Mesenchymal stem cell (in vitro differentiated cells and primary cell): Measurements from ENCODE around the gene PLGRKT.
"Not testable (repeated sequence)": the region's sequence is repeated elsewhere in the genome, so short reads cannot be mapped to it uniquely, and the experiment has no call there.

ENCODE experiments used
- DNase-seq: peaks from one replicate; pipeline ENCODE4 v3.0.0-alpha.2; 2013
- H2AFZ ChIP-seq: one replicate; pipeline ENCODE4 v1.6.1; 2013; ENCODE audit warnings: low read depth, mild to moderate bottlenecking, control low read depth, inconsistent platforms, low read length, moderate library complexity
- H2AK5ac ChIP-seq: 2 replicates; pipeline ENCODE4 v1.6.1; 2013; ENCODE audit warnings: low read length, moderate library complexity, mild to moderate bottlenecking, inconsistent platforms; ENCODE audit not compliant: severe bottlenecking
- H2BK120ac ChIP-seq: one replicate; pipeline ENCODE4 v1.6.1; 2013; ENCODE audit warnings: low read depth, mild to moderate bottlenecking, inconsistent platforms, low read length, moderate library complexity
- H2BK12ac ChIP-seq, 2 experiments: one replicate each; pipeline ENCODE4 v1.6.1; 2013; ENCODE audit warnings: inconsistent platforms in 2 of 2, low read length in 2 of 2, mild to moderate bottlenecking in 2 of 2, moderate library complexity in 2 of 2, control low read depth in 1 of 2
- H2BK15ac ChIP-seq: one replicate; pipeline ENCODE4 v1.6.1; 2013; ENCODE audit warnings: mild to moderate bottlenecking, low read depth, inconsistent platforms; ENCODE audit not compliant: poor library complexity, severe bottlenecking
- H2BK5ac ChIP-seq: 2 replicates; pipeline ENCODE4 v1.6.1; 2013; ENCODE audit warnings: low read depth, mild to moderate bottlenecking, low read length, control low read depth, inconsistent platforms; ENCODE audit not compliant: poor library complexity, severe bottlenecking
- H3K14ac ChIP-seq, 2 experiments: one replicate each; pipeline ENCODE4 v1.6.1; 2013; ENCODE audit warnings: inconsistent platforms in 2 of 2, low read length in 2 of 2, control low read depth in 1 of 2, mild to moderate bottlenecking in 1 of 2, moderate library complexity in 1 of 2
- H3K18ac ChIP-seq, 2 experiments: one replicate each; pipeline ENCODE4 v1.6.1; 2013; ENCODE audit warnings: inconsistent platforms in 2 of 2, low read length in 2 of 2, control low read depth in 1 of 2, low read depth in 1 of 2, mild to moderate bottlenecking in 1 of 2
- H3K23ac ChIP-seq, 2 experiments: one replicate each; pipeline ENCODE4 v1.6.1; 2013; ENCODE audit warnings: inconsistent platforms in 2 of 2, low read length in 2 of 2, mild to moderate bottlenecking in 2 of 2, moderate library complexity in 2 of 2, control low read depth in 1 of 2
- H3K27ac ChIP-seq: 2 replicates; pipeline ENCODE4 v1.5.1; 2013; ENCODE audit warnings: mild to moderate bottlenecking, moderate library complexity, low read length, control low read depth, inconsistent platforms; ENCODE audit not compliant: poor library complexity, severe bottlenecking
- H3K27me3 ChIP-seq, 2 experiments: 2 replicates each; pipeline versions ENCODE4 v1.6.1 to v1.7.0; 2013; ENCODE audit warnings: low read length in 2 of 2, mild to moderate bottlenecking in 2 of 2, moderate library complexity in 2 of 2, control low read depth in 1 of 2, inconsistent platforms in 1 of 2; ENCODE audit not compliant: control insufficient read depth in 1 of 2, insufficient read depth in 1 of 2
- H3K36me3 ChIP-seq, 2 experiments: 2 replicates each; pipeline versions ENCODE4 v1.6.1 to v1.7.0; 2013; ENCODE audit warnings: low read length in 2 of 2, control low read depth in 1 of 2, inconsistent platforms in 1 of 2, low read depth in 1 of 2, mild to moderate bottlenecking in 1 of 2; ENCODE audit not compliant: insufficient read depth in 2 of 2, control insufficient read depth in 1 of 2
- H3K4ac ChIP-seq, 2 experiments: one replicate each; pipeline ENCODE4 v1.6.1; 2013; ENCODE audit warnings: inconsistent platforms in 2 of 2, low read length in 2 of 2, mild to moderate bottlenecking in 2 of 2, moderate library complexity in 2 of 2, control low read depth in 1 of 2, low read depth in 1 of 2
- H3K4me1 ChIP-seq: 2 replicates; pipeline ENCODE4 v1.6.1; 2013; ENCODE audit warnings: low read depth, low read length, control low read depth; ENCODE audit not compliant: control insufficient read depth, insufficient read depth
- H3K4me2 ChIP-seq: 2 replicates; pipeline ENCODE4 v1.6.1; 2013; ENCODE audit warnings: low read length, mild to moderate bottlenecking, inconsistent platforms; ENCODE audit not compliant: poor library complexity, severe bottlenecking
- H3K4me3 ChIP-seq, 2 experiments: 2 replicates each; pipeline versions ENCODE4 v1.5.1 to v1.7.0; 2013; ENCODE audit warnings: low read length in 2 of 2, mild to moderate bottlenecking in 2 of 2, control low read depth in 1 of 2, low read depth in 1 of 2; ENCODE audit not compliant: insufficient read depth in 1 of 2
- H3K79me1 ChIP-seq: replicated peaks from 2 replicates; pipeline ENCODE4 v1.6.1; 2013; ENCODE audit warnings: mild to moderate bottlenecking, control low read depth, low read length, inconsistent platforms; ENCODE audit not compliant: poor library complexity, severe bottlenecking
- H3K9ac ChIP-seq: 2 replicates; pipeline ENCODE4 v1.7.0; 2013; ENCODE audit warnings: mild to moderate bottlenecking, low read length, moderate library complexity
- H3K9me3 ChIP-seq: 2 replicates; pipeline ENCODE4 v1.7.0; 2013; ENCODE audit warnings: mild to moderate bottlenecking, low read length; ENCODE audit not compliant: control insufficient read depth
- H4K8ac ChIP-seq: one replicate; pipeline ENCODE4 v1.6.1; 2013; ENCODE audit warnings: inconsistent platforms, mild to moderate bottlenecking, low read length, moderate library complexity
- H4K91ac ChIP-seq: one replicate; pipeline ENCODE4 v1.6.1; 2013; ENCODE audit warnings: mild to moderate bottlenecking, low read length, inconsistent platforms
- WGBS: methylation state at CpG from one replicate; pipeline ENCODE4 v1.1.7; 2013; ENCODE audit warnings: mixed read lengths; 5-methylcytosine and 5-hydroxymethylcytosine counted together

The PLGRKT gene

GRCh38 chr9:5446451-5447236 lies 8.9 kb upstream of the PLGRKT start:
- Histone ChIP-seq H3K36me3 (no peaks in the 10 kb centered on the region), H2BK12ac (no peak overlapping the region), H3K27me3 (no peaks in the 10 kb centered on the region), H3K4me3 (no peak overlapping the region), H3K27ac (no peak overlapping the region), H3K9me3 (no peaks in the 10 kb centered on the region), H3K18ac (no peak overlapping the region), H3K14ac (no peak overlapping the region), H3K79me1 (no peaks in the 10 kb centered on the region), H2AFZ (no peak overlapping the region), H2BK5ac (no peak overlapping the region), H2AK5ac (no peak overlapping the region), H2BK15ac (no peak overlapping the region), H4K91ac (no peak overlapping the region), H3K4me2 (no peak overlapping the region), H3K4me1 (peaks cover 2% of the 10 kb centered on the region), H3K9ac (no peak overlapping the region), H4K8ac (no peak overlapping the region), H3K23ac (no peak overlapping the region), H3K4ac (no peak overlapping the region), H2BK120ac (no peak overlapping the region)
- no peak for DNase-seq
- 91% methylated on average over 2 of the region's 3 CpGs for WGBS

GRCh38 chr9:5445886-5446285 lies 8.2 kb upstream of the PLGRKT start:
- Histone ChIP-seq H3K4me3 (no peak overlapping the region), H3K79me1 (no peaks in the 10 kb centered on the region), H2BK15ac (no peak overlapping the region), H3K4me2 (no peak overlapping the region), H4K91ac (no peak overlapping the region), H3K4ac (no peak overlapping the region), H2BK12ac (no peak overlapping the region), H3K14ac (no peak overlapping the region), H4K8ac (no peak overlapping the region), H2AK5ac (no peak overlapping the region), H2BK120ac (no peak overlapping the region), H2AFZ (no peak overlapping the region), H3K9ac (no peak overlapping the region), H3K23ac (no peak overlapping the region), H2BK5ac (no peak overlapping the region), H3K4me1 (peaks cover 2% of the 10 kb centered on the region), H3K36me3 (no peaks in the 10 kb centered on the region), H3K18ac (no peak overlapping the region), H3K27ac (no peak overlapping the region), H3K9me3 (no peaks in the 10 kb centered on the region), H3K27me3 (no peaks in the 10 kb centered on the region)
- DNase-seq: no peak

GRCh38 chr9:5445096-5445495 lies 7.4 kb upstream of the PLGRKT start:
- not testable (repeated sequence) for H2AFZ ChIP-seq, H3K9ac ChIP-seq, H3K27me3 ChIP-seq, H2AK5ac ChIP-seq, H3K36me3 ChIP-seq, H3K4me2 ChIP-seq, H2BK15ac ChIP-seq, DNase-seq, H4K8ac ChIP-seq, H3K27ac ChIP-seq, H4K91ac ChIP-seq, H2BK5ac ChIP-seq, H3K14ac ChIP-seq, H3K4me1 ChIP-seq, H3K79me1 ChIP-seq, H3K18ac ChIP-seq, H2BK12ac ChIP-seq, H3K23ac ChIP-seq, H3K4ac ChIP-seq, H3K4me3 ChIP-seq, H3K9me3 ChIP-seq, H2BK120ac ChIP-seq
- 100% methylated on average over 1 of the region's 4 CpGs for WGBS

- no peak overlapping the region for H2BK120ac ChIP-seq
- peaks cover 2% of the 10 kb centered on the region for H3K4me1 ChIP-seq
- no peaks in the 10 kb centered on the region for H3K27me3 ChIP-seq
- H3K4me3 ChIP-seq: no peak overlapping the region
- no peak overlapping the region for H3K14ac ChIP-seq
- no peak overlapping the region for H3K4ac ChIP-seq
- no peak overlapping the region for H2AK5ac ChIP-seq
- DNase-seq: no peak
- H3K9me3 ChIP-seq: no peaks in the 10 kb centered on the region
- H2BK5ac ChIP-seq: no peak overlapping the region
- H3K18ac ChIP-seq: no peak overlapping the region
- H2BK15ac ChIP-seq: no peak overlapping the region
- no peak overlapping the region for H2AFZ ChIP-seq
- H3K27ac ChIP-seq: no peak overlapping the region
- H4K91ac ChIP-seq: no peak overlapping the region
- H3K23ac ChIP-seq: no peak overlapping the region
- no peaks in the 10 kb centered on the region for H3K79me1 ChIP-seq
- H3K36me3 ChIP-seq: no peaks in the 10 kb centered on the region
- H4K8ac ChIP-seq: no peak overlapping the region
- H2BK12ac ChIP-seq: no peak overlapping the region
- no peak overlapping the region for H3K4me2 ChIP-seq
- 92% methylated on average over 2 of the region's 2 CpGs for WGBS
- no peak overlapping the region for H3K9ac ChIP-seq
Observed at GRCh38 chr9:5443850-5444249, 6.1 kb upstream of the PLGRKT start.
